GM12801 (cell line): ENCODE results near the gene PEDS1.

Experiments used
- CTCF ChIP-seq: IDR thresholded peaks from one replicate; pipeline ENCODE4 v1.5.1; 2011; ENCODE audit warnings: control low read depth; ENCODE audit not compliant: insufficient read length; ENCODE audit errors: extremely low read depth

Gene PEDS1

DNA sequence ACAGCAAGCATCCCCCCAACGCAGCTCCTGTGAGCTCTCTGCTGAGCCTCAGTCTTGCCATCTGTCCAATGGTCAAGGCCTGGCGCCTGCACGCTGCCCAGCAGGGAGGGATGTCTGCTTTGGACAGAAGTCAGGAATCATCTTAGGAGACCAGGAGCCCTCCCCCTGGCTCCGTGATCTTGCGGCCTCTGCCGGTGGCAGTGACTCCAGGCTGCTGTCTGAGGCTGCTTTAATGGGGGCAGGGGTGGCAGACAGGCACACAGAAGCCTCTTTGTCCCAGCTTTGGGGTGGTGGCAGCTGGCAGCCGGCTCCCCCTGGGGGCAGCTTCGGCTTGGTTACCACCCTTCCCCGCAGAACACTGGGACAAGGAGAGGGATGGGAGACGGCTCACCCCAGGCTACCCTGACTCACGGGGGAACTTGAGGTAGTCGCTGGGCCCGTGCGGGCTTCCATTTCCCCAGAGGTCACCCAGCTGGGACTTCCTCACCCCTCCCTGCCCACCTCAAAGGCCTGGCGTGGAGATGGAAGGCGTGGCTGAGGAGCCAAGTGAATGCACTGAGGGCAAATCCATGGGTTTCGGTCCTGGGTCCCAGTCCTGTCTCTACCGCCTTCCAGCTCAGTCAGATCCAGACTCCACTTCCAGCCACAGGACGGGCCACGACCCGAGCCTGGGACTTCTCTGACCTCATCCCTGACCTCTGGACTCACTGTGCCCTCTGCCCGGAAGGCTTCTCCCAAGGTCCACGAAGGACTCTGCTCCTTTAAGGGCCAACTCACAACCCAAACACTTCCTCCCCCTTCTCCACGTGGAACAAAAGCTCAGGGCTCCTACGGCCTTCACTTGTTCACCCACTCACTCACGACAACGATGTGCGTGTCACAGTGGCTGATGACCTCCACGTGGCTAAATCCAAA, 14.8 kb downstream of the PEDS1 start:
- TF ChIP-seq CTCF: no peak

DNA sequence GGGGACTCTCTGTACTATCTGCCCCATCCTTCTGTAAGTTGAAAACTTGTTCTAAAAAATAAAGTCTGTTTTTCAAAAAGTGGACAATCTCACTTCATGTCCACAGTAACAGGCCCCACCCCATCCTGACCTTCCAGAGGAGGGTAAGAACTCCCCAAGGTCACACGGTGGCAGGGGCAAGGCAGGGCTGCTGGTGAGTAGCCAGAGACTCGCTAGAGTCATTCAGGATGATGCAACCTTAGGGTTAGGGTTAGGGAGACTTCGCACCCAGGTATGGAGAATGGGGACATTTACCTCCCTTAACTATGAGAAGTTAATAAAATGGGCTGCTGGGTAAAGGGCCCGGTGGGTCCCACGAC, 15.4 kb downstream of the PEDS1 start:
- no peak for TF ChIP-seq CTCF

GRCh38 chr20:50136822-50137599, 16.5 kb downstream of the PEDS1 start:
- no peak for TF ChIP-seq CTCF

GRCh38 chr20:50133474-50134217, 19.9 kb downstream of the PEDS1 start:
- no peak for TF ChIP-seq CTCF

DNA sequence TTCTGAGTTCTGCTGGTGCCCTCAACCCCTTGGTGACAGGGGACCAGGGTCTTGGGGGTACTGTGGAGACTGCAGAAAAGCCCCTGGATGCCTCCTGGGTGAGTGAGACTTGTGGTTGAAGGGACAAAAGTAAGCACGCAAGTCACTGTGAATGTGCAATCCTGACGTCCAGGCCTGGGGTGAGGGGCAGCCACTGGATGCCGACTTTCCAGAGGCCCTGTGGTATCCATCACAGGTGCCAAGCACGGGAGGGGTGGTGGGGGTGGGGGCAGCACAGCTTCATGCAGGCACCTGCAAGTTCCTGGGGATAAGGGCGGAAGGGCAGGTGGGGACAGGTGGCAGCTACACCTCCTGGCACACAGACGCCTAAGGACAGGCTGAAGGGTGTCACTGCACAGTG, 20.5 kb downstream of the PEDS1 start:
- TF ChIP-seq CTCF: no peak

GRCh38 chr20:50130995-50131394, 22.5 kb downstream of the PEDS1 start:
- no peak for TF ChIP-seq CTCF

GRCh38 chr20:50130356-50130723, 23.2 kb downstream of the PEDS1 start:
- TF ChIP-seq CTCF: no peak
